ENCODE results near the gene CSRP3. TPM values are rescaled to one million over a fixed set of nuclear protein-coding genes. Genes with fewer than 3 reads are reported as not detected.

CSRP3 gene
- total and polyA plus RNA-seq, 2 donors from 2014 or later = not detected

DNA sequence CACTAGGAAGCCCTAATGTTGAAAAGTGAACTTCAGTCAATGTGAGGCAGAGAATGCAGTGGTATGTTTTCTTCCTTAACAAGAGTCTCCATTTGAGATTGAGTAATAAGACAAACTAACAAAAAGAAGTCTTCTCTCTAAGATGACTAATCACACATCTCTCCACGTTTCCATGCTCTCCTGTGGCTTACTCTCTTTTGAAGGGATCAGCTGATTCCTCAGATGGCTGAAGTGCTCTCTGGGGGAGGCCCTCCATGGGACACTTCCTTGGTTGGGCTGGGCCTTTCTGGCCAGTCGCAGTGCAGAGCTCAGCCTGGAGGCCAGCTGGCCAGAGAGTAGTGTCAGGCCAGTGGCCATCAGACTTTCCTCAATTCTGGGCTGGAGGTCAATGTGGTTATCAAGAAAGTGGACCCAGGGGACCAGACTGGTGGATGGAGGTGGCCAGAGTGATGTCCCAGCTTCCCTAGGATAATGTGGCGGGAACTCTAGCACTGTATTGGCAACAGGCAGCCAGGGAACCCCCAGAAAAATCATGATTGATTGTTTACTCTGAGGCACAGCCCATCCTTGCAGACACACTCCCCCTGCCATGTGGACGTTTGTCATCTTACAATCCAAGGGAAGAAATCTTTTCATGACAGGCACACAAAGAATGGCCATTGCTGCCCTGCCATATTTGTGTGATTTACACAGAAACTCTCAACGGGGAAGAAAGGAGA lies 14.5 kb downstream of the CSRP3 start:
- Histone ChIP-seq H3K36me3 (ENCODE audit: control insufficient read depth in 2 of 3, insufficient read depth in 3 of 3, low read length in 3 of 3) (no peaks in the 10 kb centered on the region), H3K27ac (ENCODE audit: low read depth in 2 of 2, low read length in 2 of 2) (no peak overlapping the region), H3K9ac (ENCODE audit: low read length in 3 of 3) (no peak overlapping the region), H3K27me3 (ENCODE audit: control insufficient read depth, insufficient read depth, low read length) (no peaks in the 10 kb centered on the region), H3K4me3 (ENCODE audit: low read length in 3 of 3) (no peak overlapping the region), H3K4me1 (ENCODE audit: control insufficient read depth in 2 of 3, insufficient read depth in 2 of 3, low read depth in 1 of 3, low read length in 3 of 3) (no peaks in the 10 kb centered on the region), H3K9me3 (ENCODE audit: control insufficient read depth in 2 of 3, insufficient read depth in 1 of 3, low read length in 3 of 3) (no peaks in the 10 kb centered on the region)
- intact Hi-C loops (cut with DNase I) = no loop called here
- TF ChIP-seq, protein P1, sequence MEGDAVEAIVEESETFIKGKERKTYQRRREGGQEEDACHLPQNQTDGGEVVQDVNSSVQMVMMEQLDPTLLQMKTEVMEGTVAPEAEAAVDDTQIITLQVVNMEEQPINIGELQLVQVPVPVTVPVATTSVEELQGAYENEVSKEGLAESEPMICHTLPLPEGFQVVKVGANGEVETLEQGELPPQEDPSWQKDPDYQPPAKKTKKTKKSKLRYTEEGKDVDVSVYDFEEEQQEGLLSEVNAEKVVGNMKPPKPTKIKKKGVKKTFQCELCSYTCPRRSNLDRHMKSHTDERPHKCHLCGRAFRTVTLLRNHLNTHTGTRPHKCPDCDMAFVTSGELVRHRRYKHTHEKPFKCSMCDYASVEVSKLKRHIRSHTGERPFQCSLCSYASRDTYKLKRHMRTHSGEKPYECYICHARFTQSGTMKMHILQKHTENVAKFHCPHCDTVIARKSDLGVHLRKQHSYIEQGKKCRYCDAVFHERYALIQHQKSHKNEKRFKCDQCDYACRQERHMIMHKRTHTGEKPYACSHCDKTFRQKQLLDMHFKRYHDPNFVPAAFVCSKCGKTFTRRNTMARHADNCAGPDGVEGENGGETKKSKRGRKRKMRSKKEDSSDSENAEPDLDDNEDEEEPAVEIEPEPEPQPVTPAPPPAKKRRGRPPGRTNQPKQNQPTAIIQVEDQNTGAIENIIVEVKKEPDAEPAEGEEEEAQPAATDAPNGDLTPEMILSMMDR (IDR thresholded peaks at IDR 0.05; ENCODE audit: borderline replicate concordance, extremely low read depth, insufficient read depth) = no peak
- DNase-seq = no peak
- no peak for FAIRE-seq

DNA sequence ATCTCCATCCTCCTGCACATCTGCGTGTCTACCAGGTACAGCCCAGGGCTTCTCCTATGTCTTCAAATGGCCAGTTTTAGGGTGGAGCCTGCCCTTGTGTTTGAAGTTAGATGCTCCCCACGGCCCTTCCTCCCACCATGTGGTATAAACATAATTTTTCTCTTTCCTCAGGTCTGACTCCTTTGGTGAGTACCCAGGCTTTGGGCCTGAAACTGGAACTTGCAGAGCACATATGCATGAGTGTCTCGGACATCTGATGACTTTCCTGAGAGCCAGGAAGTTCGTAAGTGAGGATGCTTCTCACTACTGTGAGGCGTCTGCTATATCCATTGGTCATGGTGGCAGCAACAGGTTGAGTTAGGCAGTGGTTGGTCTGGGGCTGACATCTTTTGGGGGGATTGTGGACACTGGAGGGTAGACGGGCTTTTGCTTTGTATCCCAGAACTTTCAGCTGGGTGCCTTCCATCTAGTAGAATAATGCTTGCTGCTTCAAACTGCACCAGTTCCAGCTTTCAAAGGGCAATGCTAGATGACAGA lies 16.2 kb downstream of the CSRP3 start:
- FAIRE-seq = no peak

DNA sequence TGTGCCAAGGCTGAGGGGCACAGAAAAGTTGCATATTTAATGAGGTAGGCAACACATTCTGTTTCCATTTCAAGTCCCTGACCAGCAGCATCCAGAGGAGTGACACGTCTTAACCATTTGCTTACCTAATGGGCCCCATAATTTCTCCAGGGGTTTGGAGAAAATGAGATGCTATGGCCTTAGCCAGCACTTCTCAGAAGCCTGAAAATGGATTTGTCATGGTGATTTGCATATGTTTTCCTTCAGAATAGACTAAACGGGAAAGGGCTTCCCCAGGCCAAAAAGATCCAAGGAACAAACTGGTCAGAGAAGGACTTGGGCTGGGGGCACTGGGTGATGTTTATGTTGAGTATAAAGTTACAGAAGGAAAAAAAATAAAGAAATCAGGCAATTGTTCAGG lies 16.7 kb downstream of the CSRP3 start:
- Histone ChIP-seq H3K9me3 (ENCODE audit: control insufficient read depth in 2 of 3, insufficient read depth in 1 of 3, low read length in 3 of 3) (no peaks in the 10 kb centered on the region), H3K4me3 (ENCODE audit: low read length in 3 of 3) (no peak overlapping the region), H3K36me3 (ENCODE audit: control insufficient read depth in 2 of 3, insufficient read depth in 3 of 3, low read length in 3 of 3) (no peaks in the 10 kb centered on the region), H3K9ac (ENCODE audit: low read length in 3 of 3) (no peak overlapping the region), H3K27me3 (ENCODE audit: control insufficient read depth, insufficient read depth, low read length) (no peaks in the 10 kb centered on the region), H3K27ac (ENCODE audit: low read depth in 2 of 2, low read length in 2 of 2) (no peak overlapping the region), H3K4me1 (ENCODE audit: control insufficient read depth in 2 of 3, insufficient read depth in 2 of 3, low read depth in 1 of 3, low read length in 3 of 3) (no peaks in the 10 kb centered on the region)
- no peak for DNase-seq
- intact Hi-C loops (cut with DNase I) = no loop called here
- no peak for FAIRE-seq
- TF ChIP-seq, protein P1 (IDR thresholded peaks at IDR 0.05; ENCODE audit: borderline replicate concordance, extremely low read depth, insufficient read depth) = no peak

More for the DNA sequence above, 16.2 kb downstream of the CSRP3 start:
- Histone ChIP-seq H3K4me1 (ENCODE audit: control insufficient read depth in 2 of 3, insufficient read depth in 2 of 3, low read depth in 1 of 3, low read length in 3 of 3) (no peaks in the 10 kb centered on the region), H3K9me3 (ENCODE audit: control insufficient read depth in 2 of 3, insufficient read depth in 1 of 3, low read length in 3 of 3) (no peaks in the 10 kb centered on the region), H3K27me3 (ENCODE audit: control insufficient read depth, insufficient read depth, low read length) (no peaks in the 10 kb centered on the region), H3K9ac (ENCODE audit: low read length in 3 of 3) (no peak overlapping the region), H3K4me3 (ENCODE audit: low read length in 3 of 3) (no peak overlapping the region), H3K27ac (ENCODE audit: low read depth in 2 of 2, low read length in 2 of 2) (no peak overlapping the region), H3K36me3 (ENCODE audit: control insufficient read depth in 2 of 3, insufficient read depth in 3 of 3, low read length in 3 of 3) (no peaks in the 10 kb centered on the region)
- no peak for DNase-seq
- intact Hi-C loops (cut with DNase I) = no loop called here
- TF ChIP-seq, protein P1 (IDR thresholded peaks at IDR 0.05; ENCODE audit: borderline replicate concordance, extremely low read depth, insufficient read depth) = no peak
